H9 (cell line): ENCODE results near the gene PDZD2. TPM values are rescaled to one million over a fixed set of nuclear protein-coding genes. Genes with fewer than 3 reads are reported as not detected.

Experiments
- DNase-seq: peaks from one replicate; pipeline ENCODE4 v3.0.0-alpha.2; 2017
- H2AFZ ChIP-seq: one replicate; pipeline ENCODE4 v1.6.1; 2013; ENCODE audit warnings: mild to moderate bottlenecking, low read length, control low read depth, moderate library complexity
- H2AK5ac ChIP-seq: 2 replicates; pipeline ENCODE4 v1.6.1; 2013; ENCODE audit warnings: low read length, control low read depth, mixed read lengths; ENCODE audit not compliant: insufficient read length
- H2BK120ac ChIP-seq: one replicate; pipeline ENCODE4 v1.6.1; 2013; ENCODE audit warnings: low read depth, mild to moderate bottlenecking, low read length, control low read depth, inconsistent platforms; ENCODE audit not compliant: poor library complexity, severe bottlenecking
- H2BK12ac ChIP-seq: 2 replicates; pipeline ENCODE4 v1.6.1; 2013; ENCODE audit warnings: low read length, control low read depth, mixed read lengths, low read depth; ENCODE audit not compliant: insufficient read length
- H2BK15ac ChIP-seq: 2 replicates; pipeline ENCODE4 v1.6.1; 2013; ENCODE audit warnings: low read depth, low read length, control low read depth
- H2BK20ac ChIP-seq: one replicate; pipeline ENCODE4 v1.6.1; 2013; ENCODE audit warnings: low read depth, mild to moderate bottlenecking, low read length, control low read depth, inconsistent platforms; ENCODE audit not compliant: poor library complexity, severe bottlenecking
- H2BK5ac ChIP-seq: 2 replicates; pipeline ENCODE4 v1.6.1; 2013; ENCODE audit warnings: low read length, control low read depth, mixed read lengths; ENCODE audit not compliant: insufficient read length
- H3K14ac ChIP-seq: 2 replicates; pipeline ENCODE4 v1.6.1; 2013; ENCODE audit warnings: low read length, control low read depth; ENCODE audit not compliant: insufficient read depth
- H3K18ac ChIP-seq: 2 replicates; pipeline ENCODE4 v1.6.1; 2013; ENCODE audit warnings: low read depth, mild to moderate bottlenecking, mixed read lengths, low read length, control low read depth; ENCODE audit not compliant: insufficient read length
- H3K23ac ChIP-seq: 2 replicates; pipeline ENCODE4 v1.6.1; 2013; ENCODE audit warnings: low read length, control low read depth, mixed read lengths, low read depth; ENCODE audit not compliant: insufficient read length
- H3K23me2 ChIP-seq: 2 replicates; pipeline ENCODE4 v1.6.1; 2013; ENCODE audit warnings: low read depth, mild to moderate bottlenecking, mixed read lengths, low read length, control low read depth; ENCODE audit not compliant: insufficient read length, poor library complexity, severe bottlenecking
- H3K27ac ChIP-seq: 2 replicates; pipeline ENCODE4 v1.5.1; 2013; ENCODE audit warnings: low read length, control low read depth, mixed read lengths, low read depth; ENCODE audit not compliant: insufficient read length
- H3K27me3 ChIP-seq: 2 replicates; pipeline ENCODE4 v1.6.1; 2013; ENCODE audit warnings: low read length, control low read depth, inconsistent platforms; ENCODE audit not compliant: insufficient read depth
- H3K4ac ChIP-seq: 2 replicates; pipeline ENCODE4 v1.6.1; 2013; ENCODE audit warnings: low read depth, mild to moderate bottlenecking, control low read depth, inconsistent platforms, low read length, moderate library complexity
- H3K4me1 ChIP-seq: 2 replicates; pipeline ENCODE4 v1.6.1; 2013; ENCODE audit warnings: low read length, control low read depth, inconsistent platforms; ENCODE audit not compliant: insufficient read depth
- H3K4me2 ChIP-seq: 2 replicates; pipeline ENCODE4 v1.6.1; 2013; ENCODE audit warnings: low read length, control low read depth, mixed read lengths; ENCODE audit not compliant: insufficient read length, insufficient read depth
- H3K56ac ChIP-seq: 2 replicates; pipeline ENCODE4 v1.6.1; 2013; ENCODE audit warnings: low read depth, mild to moderate bottlenecking, mixed read lengths, low read length, control low read depth; ENCODE audit not compliant: insufficient read length
- H3K79me1 ChIP-seq: 2 replicates; pipeline ENCODE4 v1.6.1; 2013; ENCODE audit warnings: low read depth, mild to moderate bottlenecking, moderate library complexity, low read length, control low read depth, inconsistent platforms; ENCODE audit not compliant: insufficient read depth, poor library complexity, severe bottlenecking
- H3K79me2 ChIP-seq: 2 replicates; pipeline ENCODE4 v1.6.1; 2013; ENCODE audit warnings: low read length, control low read depth, inconsistent platforms; ENCODE audit not compliant: insufficient read depth
- H3K9ac ChIP-seq: 2 replicates; pipeline ENCODE4 v1.6.1; 2013; ENCODE audit warnings: low read length, control low read depth, mixed read lengths; ENCODE audit not compliant: insufficient read length; ENCODE audit errors: extremely low read depth
- H3K9me3 ChIP-seq: one replicate; pipeline ENCODE4 v1.6.1; 2013; ENCODE audit warnings: low read depth, low read length, inconsistent platforms; ENCODE audit not compliant: control insufficient read depth
- H3T11ph ChIP-seq: one replicate; pipeline ENCODE4 v1.6.1; 2013; ENCODE audit warnings: mild to moderate bottlenecking, low read length, control low read depth, inconsistent platforms
- H4K20me1 ChIP-seq: one replicate; pipeline ENCODE4 v1.6.1; 2013; ENCODE audit not compliant: control insufficient read depth, insufficient read length, insufficient read depth
- H4K5ac ChIP-seq: 2 replicates; pipeline ENCODE4 v1.6.1; 2013; ENCODE audit warnings: low read depth, mild to moderate bottlenecking, mixed read lengths, low read length, control low read depth; ENCODE audit not compliant: insufficient read length
- H4K8ac ChIP-seq: replicated peaks from 2 replicates; pipeline ENCODE4 v1.6.1; 2013; ENCODE audit warnings: low read length, control low read depth, mixed read lengths, low read depth; ENCODE audit not compliant: insufficient read length
- H4K91ac ChIP-seq: 2 replicates; pipeline ENCODE4 v1.6.1; 2013; ENCODE audit warnings: low read depth, mild to moderate bottlenecking, moderate library complexity, mixed read lengths, low read length, control low read depth; ENCODE audit not compliant: insufficient read length
- H3K27ac Mint-ChIP-seq, 3 experiments: 2 replicates in 2 of 3; 3 replicates in 1 of 3; pipeline ENCODE4 v1.8.0; 2020 to 2021; ENCODE audit warnings: mixed read lengths in 3 of 3, mild to moderate bottlenecking in 1 of 3, moderate library complexity in 1 of 3
- H3K27me3 Mint-ChIP-seq: 2 replicates; pipeline ENCODE4 v1.8.0; 2021; ENCODE audit warnings: low read depth, mild to moderate bottlenecking, moderate library complexity, mixed read lengths
- H3K36me3 Mint-ChIP-seq, 3 experiments: 2 replicates in 2 of 3; 3 replicates in 1 of 3; pipeline ENCODE4 v1.8.0; 2020 to 2021; ENCODE audit warnings: low read depth in 3 of 3, mixed read lengths in 3 of 3; ENCODE audit not compliant: insufficient read depth in 1 of 3
- H3K4me1 Mint-ChIP-seq, 2 experiments: 2 replicates each; pipeline ENCODE4 v1.8.0; 2020; ENCODE audit warnings: mixed read lengths in 2 of 2
- H3K4me3 Mint-ChIP-seq, 2 experiments: 2 replicates in 1 of 2; 3 replicates in 1 of 2; pipeline ENCODE4 v1.8.0; 2020 to 2021; ENCODE audit warnings: mild to moderate bottlenecking in 2 of 2, mixed read lengths in 2 of 2, moderate library complexity in 1 of 2
- H3K9me3 Mint-ChIP-seq, 2 experiments: 2 replicates in 1 of 2; 3 replicates in 1 of 2; pipeline ENCODE4 v1.8.0; 2020; ENCODE audit warnings: mild to moderate bottlenecking in 2 of 2, mixed read lengths in 2 of 2, moderate library complexity in 1 of 2
- CTCF ChIP-seq: fragments of 200-600 bp; sonication (generic); conservative IDR thresholded peaks from 3 replicates; pipeline ENCODE4 v1.8.0; 2021; ENCODE audit warnings: antibody characterized with exemption, mild to moderate bottlenecking
- WGBS: extraction: QIAGEN DNeasy Blood & Tissue Kit; methylation state at CpG from one replicate; pipeline ENCODE4 v1.1.7; 2013; ENCODE audit warnings: missing lambda C conversion rate, low lambda C conversion rate, mixed read lengths; ENCODE audit not compliant: insufficient read length; ENCODE audit errors: extremely low coverage; 5-methylcytosine and 5-hydroxymethylcytosine counted together
- total RNA-seq: library from RNA; stranded (reverse); gene quantifications from 2 replicates; pipeline ENCODE4 v1.2.1, GENCODE V29; 2021

PDZD2 gene
- total RNA-seq, 1 experiment from 2014 or later = 9.9 TPM

- Histone ChIP-seq H3K4ac (no peak overlapping the region), H2BK5ac (no peak overlapping the region), H2BK120ac (no peak overlapping the region), H3K4me2 (no peak overlapping the region), H2BK12ac (no peak overlapping the region), H3T11ph (no peak overlapping the region), H3K27ac (no peak overlapping the region), H4K5ac (no peak overlapping the region), H4K20me1 (no peaks in the 10 kb centered on the region), H3K9ac (no peak overlapping the region), H3K14ac (no peak overlapping the region), H3K18ac (no peak overlapping the region), H3K56ac (no peak overlapping the region), H3K79me1 (no peaks in the 10 kb centered on the region), H3K27me3 (no peaks in the 10 kb centered on the region), H3K79me2 (no peaks in the 10 kb centered on the region), H2AFZ (no peak overlapping the region), H4K91ac (no peak overlapping the region), H3K23ac (no peak overlapping the region), H4K8ac (no peak overlapping the region), H3K4me1 (peaks cover 10% of the 10 kb centered on the region; the same call in 1 of the 2 replicates), H2BK15ac (no peak overlapping the region), H2BK20ac (no peak overlapping the region), H3K9me3 (no peaks in the 10 kb centered on the region), H2AK5ac (no peak overlapping the region), H3K23me2 (no peaks in the 10 kb centered on the region)
- WGBS = no CpG with 5 or more reads among the region's 10 CpGs
- DNase-seq = no peak
- Mint-ChIP-seq H3K9me3 (peaks cover 9 to 10% of the 10 kb centered on the region in 2 experiments), H3K4me3 (no peak overlapping the region), H3K36me3 (peaks cover 8 to 15% (median 13%) of the 10 kb centered on the region in 3 experiments), H3K27me3 (no peaks in the 10 kb centered on the region), H3K27ac (no peak overlapping the region), H3K4me1 (peaks cover 43 to 54% of the 10 kb centered on the region in 2 experiments)
- TF ChIP-seq CTCF = no peak
These were observed 351.2 kb downstream of the PDZD2 start for GRCh38 chr5:31990081-31990650.
